H9 (cell line): Measurements from ENCODE around the gene KCNJ14. TPM values are rescaled to one million over a fixed set of nuclear protein-coding genes. Genes with fewer than 3 reads are reported as not detected.

Source experiments
- DNase-seq: peaks from one replicate; pipeline ENCODE4 v3.0.0-alpha.2; 2017
- H2AFZ ChIP-seq: one replicate; pipeline ENCODE4 v1.6.1; 2013; ENCODE audit warnings: mild to moderate bottlenecking, low read length, control low read depth, moderate library complexity
- H2AK5ac ChIP-seq: 2 replicates; pipeline ENCODE4 v1.6.1; 2013; ENCODE audit warnings: low read length, control low read depth, mixed read lengths; ENCODE audit not compliant: insufficient read length
- H2BK120ac ChIP-seq: one replicate; pipeline ENCODE4 v1.6.1; 2013; ENCODE audit warnings: low read depth, mild to moderate bottlenecking, low read length, control low read depth, inconsistent platforms; ENCODE audit not compliant: poor library complexity, severe bottlenecking
- H2BK12ac ChIP-seq: 2 replicates; pipeline ENCODE4 v1.6.1; 2013; ENCODE audit warnings: low read length, control low read depth, mixed read lengths, low read depth; ENCODE audit not compliant: insufficient read length
- H2BK15ac ChIP-seq: 2 replicates; pipeline ENCODE4 v1.6.1; 2013; ENCODE audit warnings: low read depth, low read length, control low read depth
- H2BK20ac ChIP-seq: one replicate; pipeline ENCODE4 v1.6.1; 2013; ENCODE audit warnings: low read depth, mild to moderate bottlenecking, low read length, control low read depth, inconsistent platforms; ENCODE audit not compliant: poor library complexity, severe bottlenecking
- H2BK5ac ChIP-seq: 2 replicates; pipeline ENCODE4 v1.6.1; 2013; ENCODE audit warnings: low read length, control low read depth, mixed read lengths; ENCODE audit not compliant: insufficient read length
- H3K14ac ChIP-seq: 2 replicates; pipeline ENCODE4 v1.6.1; 2013; ENCODE audit warnings: low read length, control low read depth; ENCODE audit not compliant: insufficient read depth
- H3K18ac ChIP-seq: 2 replicates; pipeline ENCODE4 v1.6.1; 2013; ENCODE audit warnings: low read depth, mild to moderate bottlenecking, mixed read lengths, low read length, control low read depth; ENCODE audit not compliant: insufficient read length
- H3K23ac ChIP-seq: 2 replicates; pipeline ENCODE4 v1.6.1; 2013; ENCODE audit warnings: low read length, control low read depth, mixed read lengths, low read depth; ENCODE audit not compliant: insufficient read length
- H3K23me2 ChIP-seq: 2 replicates; pipeline ENCODE4 v1.6.1; 2013; ENCODE audit warnings: low read depth, mild to moderate bottlenecking, mixed read lengths, low read length, control low read depth; ENCODE audit not compliant: insufficient read length, poor library complexity, severe bottlenecking
- H3K27ac ChIP-seq: 2 replicates; pipeline ENCODE4 v1.5.1; 2013; ENCODE audit warnings: low read length, control low read depth, mixed read lengths, low read depth; ENCODE audit not compliant: insufficient read length
- H3K27me3 ChIP-seq: 2 replicates; pipeline ENCODE4 v1.6.1; 2013; ENCODE audit warnings: low read length, control low read depth, inconsistent platforms; ENCODE audit not compliant: insufficient read depth
- H3K4ac ChIP-seq: 2 replicates; pipeline ENCODE4 v1.6.1; 2013; ENCODE audit warnings: low read depth, mild to moderate bottlenecking, control low read depth, inconsistent platforms, low read length, moderate library complexity
- H3K4me1 ChIP-seq: 2 replicates; pipeline ENCODE4 v1.6.1; 2013; ENCODE audit warnings: low read length, control low read depth, inconsistent platforms; ENCODE audit not compliant: insufficient read depth
- H3K4me2 ChIP-seq: 2 replicates; pipeline ENCODE4 v1.6.1; 2013; ENCODE audit warnings: low read length, control low read depth, mixed read lengths; ENCODE audit not compliant: insufficient read length, insufficient read depth
- H3K56ac ChIP-seq: 2 replicates; pipeline ENCODE4 v1.6.1; 2013; ENCODE audit warnings: low read depth, mild to moderate bottlenecking, mixed read lengths, low read length, control low read depth; ENCODE audit not compliant: insufficient read length
- H3K79me1 ChIP-seq: 2 replicates; pipeline ENCODE4 v1.6.1; 2013; ENCODE audit warnings: low read depth, mild to moderate bottlenecking, moderate library complexity, low read length, control low read depth, inconsistent platforms; ENCODE audit not compliant: insufficient read depth, poor library complexity, severe bottlenecking
- H3K79me2 ChIP-seq: 2 replicates; pipeline ENCODE4 v1.6.1; 2013; ENCODE audit warnings: low read length, control low read depth, inconsistent platforms; ENCODE audit not compliant: insufficient read depth
- H3K9ac ChIP-seq: 2 replicates; pipeline ENCODE4 v1.6.1; 2013; ENCODE audit warnings: low read length, control low read depth, mixed read lengths; ENCODE audit not compliant: insufficient read length; ENCODE audit errors: extremely low read depth
- H3K9me3 ChIP-seq: one replicate; pipeline ENCODE4 v1.6.1; 2013; ENCODE audit warnings: low read depth, low read length, inconsistent platforms; ENCODE audit not compliant: control insufficient read depth
- H3T11ph ChIP-seq: one replicate; pipeline ENCODE4 v1.6.1; 2013; ENCODE audit warnings: mild to moderate bottlenecking, low read length, control low read depth, inconsistent platforms
- H4K20me1 ChIP-seq: one replicate; pipeline ENCODE4 v1.6.1; 2013; ENCODE audit not compliant: control insufficient read depth, insufficient read length, insufficient read depth
- H4K5ac ChIP-seq: 2 replicates; pipeline ENCODE4 v1.6.1; 2013; ENCODE audit warnings: low read depth, mild to moderate bottlenecking, mixed read lengths, low read length, control low read depth; ENCODE audit not compliant: insufficient read length
- H4K8ac ChIP-seq: replicated peaks from 2 replicates; pipeline ENCODE4 v1.6.1; 2013; ENCODE audit warnings: low read length, control low read depth, mixed read lengths, low read depth; ENCODE audit not compliant: insufficient read length
- H4K91ac ChIP-seq: 2 replicates; pipeline ENCODE4 v1.6.1; 2013; ENCODE audit warnings: low read depth, mild to moderate bottlenecking, moderate library complexity, mixed read lengths, low read length, control low read depth; ENCODE audit not compliant: insufficient read length
- H3K27ac Mint-ChIP-seq, 3 experiments: 2 replicates in 2 of 3; 3 replicates in 1 of 3; pipeline ENCODE4 v1.8.0; 2020 to 2021; ENCODE audit warnings: mixed read lengths in 3 of 3, mild to moderate bottlenecking in 1 of 3, moderate library complexity in 1 of 3
- H3K27me3 Mint-ChIP-seq: 2 replicates; pipeline ENCODE4 v1.8.0; 2021; ENCODE audit warnings: low read depth, mild to moderate bottlenecking, moderate library complexity, mixed read lengths
- H3K36me3 Mint-ChIP-seq, 3 experiments: 2 replicates in 2 of 3; 3 replicates in 1 of 3; pipeline ENCODE4 v1.8.0; 2020 to 2021; ENCODE audit warnings: low read depth in 3 of 3, mixed read lengths in 3 of 3; ENCODE audit not compliant: insufficient read depth in 1 of 3
- H3K4me1 Mint-ChIP-seq, 2 experiments: 2 replicates each; pipeline ENCODE4 v1.8.0; 2020; ENCODE audit warnings: mixed read lengths in 2 of 2
- H3K4me3 Mint-ChIP-seq, 2 experiments: 2 replicates in 1 of 2; 3 replicates in 1 of 2; pipeline ENCODE4 v1.8.0; 2020 to 2021; ENCODE audit warnings: mild to moderate bottlenecking in 2 of 2, mixed read lengths in 2 of 2, moderate library complexity in 1 of 2
- H3K9me3 Mint-ChIP-seq, 2 experiments: 2 replicates in 1 of 2; 3 replicates in 1 of 2; pipeline ENCODE4 v1.8.0; 2020; ENCODE audit warnings: mild to moderate bottlenecking in 2 of 2, mixed read lengths in 2 of 2, moderate library complexity in 1 of 2
- CTCF ChIP-seq: fragments of 200-600 bp; sonication (generic); conservative IDR thresholded peaks from 3 replicates; pipeline ENCODE4 v1.8.0; 2021; ENCODE audit warnings: antibody characterized with exemption, mild to moderate bottlenecking
- WGBS: extraction: QIAGEN DNeasy Blood & Tissue Kit; methylation state at CpG from one replicate; pipeline ENCODE4 v1.1.7; 2013; ENCODE audit warnings: missing lambda C conversion rate, low lambda C conversion rate, mixed read lengths; ENCODE audit not compliant: insufficient read length; ENCODE audit errors: extremely low coverage; 5-methylcytosine and 5-hydroxymethylcytosine counted together
- total RNA-seq: library from RNA; stranded (reverse); gene quantifications from 2 replicates; pipeline ENCODE4 v1.2.1, GENCODE V29; 2021

Gene KCNJ14
- total RNA-seq, 1 experiment from 2014 or later, result 1.2 TPM

GRCh38 chr19:48491793-48492123, 36.4 kb downstream of the KCNJ14 start:
- Histone ChIP-seq H4K8ac (no peak overlapping the region), H3K79me1 (no peaks in the 10 kb centered on the region), H4K20me1 (no peaks in the 10 kb centered on the region), H3K4me2 (peak overlapping the region; percentile 65), H2BK120ac (no peak overlapping the region), H4K91ac (no peak overlapping the region), H2BK15ac (no peak overlapping the region), H3K56ac (no peak overlapping the region), H2AFZ (no peak overlapping the region), H3K23ac (no peak overlapping the region), H2AK5ac (no peak overlapping the region), H3T11ph (no peak overlapping the region), H3K4ac (no peak overlapping the region), H3K27me3 (no peaks in the 10 kb centered on the region; the same call in 1 of the 2 replicates), H3K9ac (no peak overlapping the region), H2BK12ac (no peak overlapping the region), H4K5ac (no peak overlapping the region), H3K27ac (no peak overlapping the region), H3K9me3 (no peaks in the 10 kb centered on the region), H3K23me2 (peaks cover 8% of the 10 kb centered on the region), H3K79me2 (no peaks in the 10 kb centered on the region), H3K4me1 (no peaks in the 10 kb centered on the region), H2BK5ac (no peak overlapping the region), H3K14ac (no peak overlapping the region), H3K18ac (no peak overlapping the region), H2BK20ac (no peak overlapping the region)
- Mint-ChIP-seq H3K9me3 (no peaks in the 10 kb centered on the region; a peak in 2 of 5 replicates), H3K27ac (peak overlapping the region; percentile 96 to 99 (median 98)), H3K4me3 (peak overlapping the region; percentile 67 to 85), H3K27me3 (peaks cover 32% of the 10 kb centered on the region), H3K36me3 (peaks cover 0 to 19% (median 0%) of the 10 kb centered on the region in 3 experiments; a peak in 3 of 7 replicates), H3K4me1 (peaks cover 24 to 36% of the 10 kb centered on the region in 2 experiments)
- no CpG with 5 or more reads among the region's 10 CpGs for WGBS
- peak; percentile 98 for DNase-seq
- no peak for TF ChIP-seq CTCF
